Measurements from ENCODE around the gene P2RX1. TPM values are rescaled to one million over a fixed set of nuclear protein-coding genes. Genes with fewer than 3 reads are reported as not detected.
"Not testable (repeated sequence)": the region's sequence is repeated elsewhere in the genome, so short reads cannot be mapped to it uniquely, and the experiment has no call there.

P2RX1 gene
- total RNA-seq, 6 experiments from 2014 or later, result 0.08 TPM; not detected in 5

- TF ChIP-seq, protein P1, sequence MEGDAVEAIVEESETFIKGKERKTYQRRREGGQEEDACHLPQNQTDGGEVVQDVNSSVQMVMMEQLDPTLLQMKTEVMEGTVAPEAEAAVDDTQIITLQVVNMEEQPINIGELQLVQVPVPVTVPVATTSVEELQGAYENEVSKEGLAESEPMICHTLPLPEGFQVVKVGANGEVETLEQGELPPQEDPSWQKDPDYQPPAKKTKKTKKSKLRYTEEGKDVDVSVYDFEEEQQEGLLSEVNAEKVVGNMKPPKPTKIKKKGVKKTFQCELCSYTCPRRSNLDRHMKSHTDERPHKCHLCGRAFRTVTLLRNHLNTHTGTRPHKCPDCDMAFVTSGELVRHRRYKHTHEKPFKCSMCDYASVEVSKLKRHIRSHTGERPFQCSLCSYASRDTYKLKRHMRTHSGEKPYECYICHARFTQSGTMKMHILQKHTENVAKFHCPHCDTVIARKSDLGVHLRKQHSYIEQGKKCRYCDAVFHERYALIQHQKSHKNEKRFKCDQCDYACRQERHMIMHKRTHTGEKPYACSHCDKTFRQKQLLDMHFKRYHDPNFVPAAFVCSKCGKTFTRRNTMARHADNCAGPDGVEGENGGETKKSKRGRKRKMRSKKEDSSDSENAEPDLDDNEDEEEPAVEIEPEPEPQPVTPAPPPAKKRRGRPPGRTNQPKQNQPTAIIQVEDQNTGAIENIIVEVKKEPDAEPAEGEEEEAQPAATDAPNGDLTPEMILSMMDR (IDR thresholded peaks at IDR 0.05), result no peak
- no peak overlapping the region for H3K4me3 Mint-ChIP-seq
- peaks cover 2% of the 10 kb centered on the region for H3K27me3 Mint-ChIP-seq (ENCODE audit: insufficient read depth)
- no peaks in the 10 kb centered on the region for H3K9me3 Mint-ChIP-seq
- no peak overlapping the region for H3K27ac Mint-ChIP-seq
- no peaks in the 10 kb centered on the region for H3K36me3 Mint-ChIP-seq (ENCODE audit: low read depth)
- DNase-seq, result no peak
- no peaks in the 10 kb centered on the region for H3K4me1 Mint-ChIP-seq (ENCODE audit: low read depth)
Observed at GRCh38 chr17:3951003-3951402, 34.7 kb upstream of the P2RX1 start.

- H3K4me3 Mint-ChIP-seq, result no peak overlapping the region
- no peak overlapping the region for H3K27ac Mint-ChIP-seq
- no peak for DNase-seq
- no peaks in the 10 kb centered on the region for H3K4me1 Mint-ChIP-seq (ENCODE audit: low read depth)
- peaks cover 5% of the 10 kb centered on the region for H3K27me3 Mint-ChIP-seq (ENCODE audit: insufficient read depth)
- H3K9me3 Mint-ChIP-seq, result no peaks in the 10 kb centered on the region
- TF ChIP-seq, protein P1 (IDR thresholded peaks at IDR 0.05), result no peak
- no peaks in the 10 kb centered on the region for H3K36me3 Mint-ChIP-seq (ENCODE audit: low read depth)
Observed at GRCh38 chr17:3950584-3950983, 34.3 kb upstream of the P2RX1 start.

DNA sequence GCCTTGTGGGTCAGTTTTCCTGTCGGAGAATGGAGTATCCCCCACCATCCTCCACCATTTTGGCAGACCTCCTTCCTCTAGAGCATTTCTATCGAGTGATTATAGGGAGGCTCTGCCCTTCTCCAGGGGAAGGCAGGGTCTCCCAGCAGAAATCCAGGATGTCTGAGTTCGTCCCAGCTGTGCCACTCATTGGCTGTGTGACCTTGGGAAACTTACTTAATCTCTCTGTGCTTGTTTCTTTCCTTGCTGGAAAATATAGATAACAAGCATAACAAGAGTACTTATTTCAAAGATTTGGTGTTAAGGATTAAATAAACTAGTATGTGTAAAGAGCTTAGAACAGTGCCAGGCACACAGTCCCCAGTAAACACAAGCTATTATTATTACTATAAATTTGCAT, 33.2 kb upstream of the P2RX1 start:
- no peaks in the 10 kb centered on the region for H3K36me3 Mint-ChIP-seq (ENCODE audit: low read depth)
- no peak for DNase-seq
- H3K27ac Mint-ChIP-seq, result no peak overlapping the region
- no peaks in the 10 kb centered on the region for H3K9me3 Mint-ChIP-seq
- no peak overlapping the region for H3K4me3 Mint-ChIP-seq
- peaks cover 3% of the 10 kb centered on the region for H3K27me3 Mint-ChIP-seq (ENCODE audit: insufficient read depth)
- TF ChIP-seq, protein P1 (IDR thresholded peaks at IDR 0.05), result no peak
- no peaks in the 10 kb centered on the region for H3K4me1 Mint-ChIP-seq (ENCODE audit: low read depth)

- H3K9me3 Mint-ChIP-seq; DNase-seq; H3K4me3 Mint-ChIP-seq; H3K36me3 Mint-ChIP-seq (ENCODE audit: low read depth); H3K27me3 Mint-ChIP-seq (ENCODE audit: insufficient read depth); H3K27ac Mint-ChIP-seq; H3K4me1 Mint-ChIP-seq (ENCODE audit: low read depth): not testable (repeated sequence)
Observed at GRCh38 chr17:3948551-3948950, 32.3 kb upstream of the P2RX1 start.

GRCh38 chr17:3947318-3947810, 31.1 kb upstream of the P2RX1 start:
- DNase-seq, result no peak
- TF ChIP-seq, protein P1 (IDR thresholded peaks at IDR 0.05), result no peak
- peaks cover 11% of the 10 kb centered on the region for H3K27me3 Mint-ChIP-seq (ENCODE audit: insufficient read depth)
- no peak overlapping the region for H3K4me3 Mint-ChIP-seq
- no peaks in the 10 kb centered on the region for H3K4me1 Mint-ChIP-seq (ENCODE audit: low read depth)
- no peaks in the 10 kb centered on the region for H3K9me3 Mint-ChIP-seq
- no peaks in the 10 kb centered on the region for H3K36me3 Mint-ChIP-seq (ENCODE audit: low read depth)
- no peak overlapping the region for H3K27ac Mint-ChIP-seq

DNA sequence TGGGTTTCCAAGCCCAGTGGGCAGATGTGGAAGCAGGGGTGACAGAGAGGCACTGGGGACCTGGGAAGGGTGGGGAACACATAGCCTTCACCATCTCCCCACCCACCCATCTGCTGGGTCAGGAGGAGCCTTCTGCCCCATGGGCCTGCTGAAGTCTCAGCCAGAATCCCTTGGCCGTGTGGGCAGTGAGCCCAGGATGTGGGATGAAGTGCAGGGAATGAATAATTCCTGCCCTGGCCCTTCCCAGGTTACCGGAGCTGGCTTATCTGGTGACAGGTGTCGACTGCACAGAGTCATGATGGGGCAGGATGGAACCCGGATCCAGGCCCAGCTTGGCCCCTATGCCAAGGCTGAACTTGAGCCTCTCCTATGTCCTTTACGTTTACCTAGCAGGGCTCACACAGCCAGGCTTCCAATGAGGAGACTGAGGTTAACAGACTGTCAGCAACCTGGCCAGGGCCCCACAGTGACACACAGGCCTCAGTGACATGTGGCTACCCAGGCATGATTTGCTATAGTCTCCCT, 30.5 kb upstream of the P2RX1 start:
- peaks cover 11% of the 10 kb centered on the region for H3K27me3 Mint-ChIP-seq (ENCODE audit: insufficient read depth)
- TF ChIP-seq, protein P1 (IDR thresholded peaks at IDR 0.05), result no peak
- H3K9me3 Mint-ChIP-seq, result no peaks in the 10 kb centered on the region
- H3K27ac Mint-ChIP-seq, result no peak overlapping the region
- no peak overlapping the region for H3K4me3 Mint-ChIP-seq
- no peak for DNase-seq
- H3K36me3 Mint-ChIP-seq (ENCODE audit: low read depth), result no peaks in the 10 kb centered on the region
- no peaks in the 10 kb centered on the region for H3K4me1 Mint-ChIP-seq (ENCODE audit: low read depth)
